ENCODE measurements around the gene HIVEP1.

- TF ChIP-seq CTCF (IDR thresholded peaks at IDR 0.05) (no peak), ZFX (IDR thresholded peaks at IDR 0.05; ENCODE audit: borderline replicate concordance) (no peak)
Measured at GRCh38 chr6:12148841-12149240, 136.7 kb downstream of the HIVEP1 start.
